Immature natural killer cell (primary cell): Measurements from ENCODE around the gene SBK3. TPM values are rescaled to one million over a fixed set of nuclear protein-coding genes. Genes with fewer than 3 reads are reported as not detected.
"Not testable (repeated sequence)": the region's sequence is repeated elsewhere in the genome, so short reads cannot be mapped to it uniquely, and the experiment has no call there.

Experiments
- DNase-seq, 3 donors: peaks; one replicate each; pipeline ENCODE4 v3.0.0; 2022; ENCODE audit warnings: mixed read lengths in 1 of 3
- H3K27ac Mint-ChIP-seq, 6 donors: one replicate each; pipeline ENCODE4 v1.8.0; 2020; ENCODE audit warnings: mixed read lengths in 6 of 6, mild to moderate bottlenecking in 5 of 6, inconsistent platforms in 4 of 6, moderate library complexity in 3 of 6
- H3K27me3 Mint-ChIP-seq, 3 donors: one replicate each; pipeline ENCODE4 v1.8.0; 2020 to 2021; ENCODE audit warnings: low read depth in 3 of 3, mild to moderate bottlenecking in 3 of 3, mixed read lengths in 3 of 3, moderate library complexity in 3 of 3, inconsistent platforms in 1 of 3
- H3K36me3 Mint-ChIP-seq, 3 donors: one replicate each; pipeline ENCODE4 v1.8.0; 2020; ENCODE audit warnings: mixed read lengths in 3 of 3, inconsistent platforms in 2 of 3, mild to moderate bottlenecking in 2 of 3
- H3K4me1 Mint-ChIP-seq, 2 donors: one replicate each; pipeline ENCODE4 v1.8.0; 2020; ENCODE audit warnings: inconsistent platforms in 2 of 2, mild to moderate bottlenecking in 2 of 2, mixed read lengths in 2 of 2, moderate library complexity in 1 of 2
- H3K4me3 Mint-ChIP-seq, 5 donors: one replicate each; pipeline ENCODE4 v1.8.0; 2020; ENCODE audit warnings: mild to moderate bottlenecking in 5 of 5, mixed read lengths in 5 of 5, inconsistent platforms in 3 of 5, moderate library complexity in 3 of 5
- H3K9me3 Mint-ChIP-seq, 6 donors: one replicate each; pipeline ENCODE4 v1.8.0; 2020; ENCODE audit warnings: mild to moderate bottlenecking in 6 of 6, mixed read lengths in 6 of 6, inconsistent platforms in 4 of 6, moderate library complexity in 3 of 6
- polyA plus RNA-seq, 3 donors: library from polyadenylated mRNA; unstranded; fragments of 300-500 nt; fragmentation: Illumina TruSeq; gene quantifications; one replicate each; pipeline ENCODE4 v1.2.3, GENCODE V29; 2021

SBK3 gene
- polyA plus RNA-seq, 3 donors from 2014 or later = not detected

DNA sequence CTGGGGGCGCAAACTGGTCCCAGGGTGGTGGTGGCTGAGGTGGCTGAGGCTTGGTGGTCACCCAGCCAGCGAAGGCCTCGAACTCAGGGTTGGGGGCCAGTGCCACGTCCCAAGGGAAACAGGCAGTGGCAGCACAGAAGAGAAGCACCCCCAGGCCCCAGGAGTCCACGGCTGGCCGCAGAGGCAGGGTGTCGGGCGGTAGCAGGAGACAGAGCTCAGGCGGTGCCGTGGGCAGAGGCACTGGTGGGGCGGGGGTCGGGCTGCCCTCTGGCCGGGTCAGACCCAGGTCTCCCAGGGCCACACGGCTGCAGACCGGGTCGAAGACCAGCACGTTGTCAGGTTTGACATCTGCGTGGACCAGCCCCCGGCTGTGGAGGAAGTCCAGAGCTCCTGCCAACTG, 4.3 kb downstream of the SBK3 start:
- Mint-ChIP-seq H3K4me1 (no peaks in the 10 kb centered on the region), H3K27ac (no peak overlapping the region), H3K4me3 (no peak overlapping the region), H3K36me3 (no peaks in the 10 kb centered on the region), H3K27me3 (peaks cover 2 to 9% (median 4%) of the 10 kb centered on the region in 3 donors), H3K9me3 (no peaks in the 10 kb centered on the region)
- no peak for DNase-seq

DNA sequence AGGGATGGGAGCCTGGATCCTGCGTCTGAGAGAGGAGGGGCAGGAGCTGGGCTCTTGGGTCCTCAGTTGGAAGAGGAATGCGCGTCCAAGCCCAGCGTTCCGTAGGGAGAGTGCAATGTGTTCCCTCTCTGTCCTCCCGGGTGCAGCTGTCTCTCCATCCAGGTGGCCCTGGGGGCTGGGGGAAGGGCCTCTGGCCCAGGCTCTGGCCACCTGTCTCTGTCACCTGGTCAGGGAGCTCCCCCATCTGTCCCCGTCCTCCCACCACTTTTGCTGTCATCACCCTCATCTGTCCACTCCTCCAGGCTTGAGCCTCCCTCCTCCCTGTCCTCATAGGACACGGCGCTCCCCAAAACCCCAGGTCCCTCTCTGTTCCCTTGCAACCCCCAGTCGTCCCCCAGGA, 4.7 kb downstream of the SBK3 start:
- H3K27me3 Mint-ChIP-seq = peaks cover under 1 to 7% (median 3%) of the 10 kb centered on the region in 3 donors
- no peak overlapping the region for H3K27ac Mint-ChIP-seq
- H3K4me1 Mint-ChIP-seq = no peaks in the 10 kb centered on the region
- no peak overlapping the region for H3K4me3 Mint-ChIP-seq
- no peaks in the 10 kb centered on the region for H3K36me3 Mint-ChIP-seq
- no peak for DNase-seq
- H3K9me3 Mint-ChIP-seq = no peaks in the 10 kb centered on the region

DNA sequence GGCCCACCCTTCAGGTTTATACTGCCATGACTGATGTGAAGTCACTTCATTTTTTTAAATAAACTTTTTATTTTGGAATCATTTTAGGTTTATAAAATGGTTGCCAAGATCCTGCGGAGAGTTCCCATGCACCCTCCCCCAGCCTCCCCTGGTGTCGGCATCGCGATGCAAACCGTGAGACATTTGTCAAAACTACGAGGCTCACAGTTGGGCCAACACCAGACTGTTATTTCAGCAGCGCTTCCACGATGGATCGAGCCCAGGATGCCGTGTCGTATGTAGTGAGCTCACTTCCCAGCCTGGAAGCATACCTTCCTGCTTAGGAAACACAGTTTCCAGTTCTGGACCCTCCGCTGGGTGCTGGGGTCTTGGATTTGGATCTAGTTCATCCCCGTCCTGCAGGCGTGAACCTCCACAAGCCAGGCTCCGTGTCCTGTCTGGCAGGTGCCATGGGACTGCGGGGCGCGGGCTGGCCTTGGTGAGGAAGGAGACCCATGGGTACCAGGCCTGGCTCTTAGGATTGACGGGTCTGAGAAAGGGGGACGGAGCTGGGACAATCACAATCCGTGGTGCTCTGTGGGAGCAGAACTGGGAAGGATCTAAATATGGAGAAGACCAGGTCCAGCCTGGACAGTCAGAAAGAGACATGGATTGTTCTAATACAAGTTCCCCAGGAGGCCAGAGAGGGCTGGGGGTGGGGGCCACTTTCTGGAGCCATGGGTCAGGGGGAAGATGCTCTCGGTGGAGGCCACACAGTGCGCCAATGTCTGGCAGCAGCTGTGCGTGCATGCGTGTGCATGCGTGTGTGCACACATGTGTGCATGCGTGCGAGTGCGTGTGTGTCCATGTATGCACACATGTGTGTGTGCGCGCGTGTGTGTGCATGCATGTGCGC, 6.0 kb downstream of the SBK3 start:
- Mint-ChIP-seq H3K36me3 (no peaks in the 10 kb centered on the region), H3K27me3 (peaks cover 0 to 4% (median 3%) of the 10 kb centered on the region in 3 donors), H3K27ac (no peak overlapping the region), H3K4me1 (no peaks in the 10 kb centered on the region), H3K9me3 (no peaks in the 10 kb centered on the region), H3K4me3 (no peak overlapping the region)
- no peak for DNase-seq

DNA sequence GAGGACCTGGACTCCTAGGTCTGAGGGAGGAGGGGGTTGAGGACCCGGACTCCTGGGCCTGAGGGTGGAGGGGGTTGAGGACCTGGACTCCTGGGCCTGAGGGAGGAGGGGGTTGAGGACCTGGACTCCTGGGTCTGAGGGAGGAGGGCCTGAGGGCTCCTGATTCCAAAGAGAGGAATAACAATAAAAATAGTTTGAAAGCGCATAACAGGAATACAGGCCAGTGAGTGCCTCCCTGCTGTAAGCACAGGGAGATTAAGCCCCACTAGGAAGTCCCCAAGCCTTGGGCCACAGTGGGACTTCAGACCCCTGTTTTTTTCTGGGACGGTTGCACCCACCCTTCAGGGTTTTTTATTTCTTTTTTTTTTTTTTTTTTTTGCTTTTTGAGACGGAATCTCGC, 7.2 kb downstream of the SBK3 start:
- Mint-ChIP-seq H3K4me3 (no peak overlapping the region), H3K9me3 (no peaks in the 10 kb centered on the region), H3K36me3 (no peaks in the 10 kb centered on the region), H3K27me3 (peaks cover 0 to 4% (median 3%) of the 10 kb centered on the region in 3 donors), H3K27ac (no peak overlapping the region), H3K4me1 (no peaks in the 10 kb centered on the region)
- no peak for DNase-seq

DNA sequence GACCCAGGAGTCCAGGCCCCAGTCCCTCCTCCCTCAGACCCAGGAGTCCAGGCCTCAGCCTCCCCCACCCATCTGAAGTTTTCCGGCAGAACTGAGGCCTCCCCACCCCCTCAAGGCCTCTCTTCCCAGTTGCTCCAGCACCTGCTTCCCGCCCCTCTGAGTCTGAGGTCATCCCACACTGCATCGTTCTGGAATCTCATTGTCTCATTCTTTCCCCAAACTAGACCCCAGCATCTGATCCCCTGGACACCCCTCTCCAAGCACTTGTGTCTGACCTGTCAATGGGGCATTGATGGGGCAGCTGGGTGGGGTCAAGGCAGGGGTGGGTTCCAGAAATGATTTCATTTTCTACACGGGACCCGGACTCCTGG, 7.6 kb downstream of the SBK3 start:
- H3K4me3 Mint-ChIP-seq = no peak overlapping the region
- H3K4me1 Mint-ChIP-seq = no peaks in the 10 kb centered on the region
- DNase-seq = no peak
- H3K9me3 Mint-ChIP-seq = no peaks in the 10 kb centered on the region
- H3K27me3 Mint-ChIP-seq = peaks cover 0 to 4% (median 4%) of the 10 kb centered on the region in 3 donors
- H3K27ac Mint-ChIP-seq = no peak overlapping the region
- H3K36me3 Mint-ChIP-seq = no peaks in the 10 kb centered on the region

DNA sequence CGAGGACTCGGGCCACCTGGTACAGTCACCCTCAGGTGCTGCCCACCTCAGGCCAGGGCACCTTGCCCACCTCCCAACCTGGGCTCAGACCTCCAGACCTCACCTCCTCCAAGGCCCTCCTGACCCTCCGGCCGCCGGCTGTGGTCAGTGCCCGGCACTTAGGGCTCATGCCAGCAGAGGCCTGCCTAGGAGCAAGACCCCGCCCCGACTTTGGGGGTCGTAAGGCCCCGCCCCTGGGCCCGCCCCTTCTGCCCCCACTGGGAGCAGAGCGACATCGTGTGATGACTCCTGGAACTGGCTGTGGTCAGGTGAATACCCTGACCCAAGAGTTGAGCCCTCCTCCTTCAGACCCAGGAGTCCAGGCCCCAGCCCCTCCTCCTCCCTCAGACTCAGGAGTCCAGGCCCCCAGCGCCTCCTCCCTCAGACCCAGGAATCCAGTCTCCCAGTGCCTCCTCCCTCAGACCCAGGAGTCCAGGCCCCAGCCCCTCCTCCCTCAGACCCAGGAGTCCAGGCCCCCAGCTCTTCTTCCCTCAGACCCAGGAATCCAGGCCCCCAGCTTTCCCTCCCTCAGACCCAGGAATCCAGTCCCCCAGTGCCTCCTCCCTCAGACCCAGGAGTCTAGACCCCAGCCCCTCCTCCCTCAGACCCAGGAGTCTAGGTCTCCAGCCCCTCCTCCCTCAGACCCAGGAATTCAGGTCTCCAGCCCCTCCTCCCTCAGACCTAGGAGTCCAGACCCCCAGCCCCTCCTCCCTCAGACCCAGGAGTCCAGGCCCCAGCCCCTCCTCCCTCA, 8.2 kb downstream of the SBK3 start, which contains the start of gene SBK2:
SBK2 (minus strand) TSS at position 183 of the 790 bp plus-strand sequence. CDS start 839 bp downstream, outside the sequence.
- Mint-ChIP-seq H3K4me1 (no peaks in the 10 kb centered on the region), H3K4me3 (no peak within 1 kb of the TSS), H3K36me3 (no peaks in the 10 kb centered on the region), H3K27me3 (peaks cover 0 to 4% (median 4%) of the 10 kb centered on the region in 3 donors), H3K27ac (no peak within 1 kb of the TSS), H3K9me3 (no peaks in the 10 kb centered on the region)
- no peak for DNase-seq

DNA sequence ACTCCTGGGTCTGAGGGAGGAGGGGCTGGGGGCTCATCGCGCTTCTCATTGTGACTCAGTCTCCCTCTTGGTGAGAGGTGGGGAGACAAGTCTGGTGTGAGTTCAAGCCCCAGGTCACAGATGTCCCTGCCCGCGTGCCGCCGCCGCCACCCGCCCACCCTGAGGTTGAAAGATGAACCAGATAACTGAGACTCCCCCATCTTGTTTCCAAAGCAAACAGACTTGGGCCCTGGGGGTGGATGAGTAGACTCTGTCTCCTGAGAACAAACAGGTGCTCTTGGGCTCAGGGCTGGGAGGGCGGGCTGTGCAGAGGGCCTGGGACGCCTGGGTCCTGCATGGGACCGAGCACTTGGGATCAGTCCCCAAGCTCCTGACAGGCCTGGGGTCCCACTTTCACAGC, 9.0 kb downstream of the SBK3 start:
- Mint-ChIP-seq H3K36me3 (no peaks in the 10 kb centered on the region), H3K4me1 (no peaks in the 10 kb centered on the region), H3K4me3 (no peak overlapping the region), H3K27me3 (peaks cover 0 to 4% (median 4%) of the 10 kb centered on the region in 3 donors), H3K27ac (no peak overlapping the region), H3K9me3 (no peaks in the 10 kb centered on the region)
- no peak for DNase-seq

DNA sequence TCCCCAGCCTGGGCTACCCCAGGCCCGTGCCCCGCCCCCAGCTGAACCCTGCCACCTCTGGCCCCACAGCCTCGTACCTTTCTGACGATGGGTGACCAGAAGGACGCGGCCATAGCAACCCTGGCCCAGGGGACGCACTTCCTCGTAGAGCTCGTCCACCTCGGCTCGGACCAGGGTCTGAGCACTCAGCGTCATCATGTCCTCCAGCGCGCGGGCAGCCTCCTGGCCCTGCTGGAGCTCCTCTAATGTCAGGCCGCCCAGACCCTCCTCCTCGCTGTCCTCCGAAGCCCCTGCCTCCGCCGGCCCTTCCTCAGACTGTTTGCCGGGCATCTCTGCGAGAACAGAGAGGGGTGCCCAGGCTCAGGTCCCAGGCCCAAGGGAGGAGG, 9.4 kb downstream of the SBK3 start:
- Mint-ChIP-seq H3K9me3 (no peaks in the 10 kb centered on the region), H3K4me1 (no peaks in the 10 kb centered on the region), H3K27me3 (peaks cover 0 to 4% (median 4%) of the 10 kb centered on the region in 3 donors), H3K4me3 (no peak overlapping the region), H3K36me3 (no peaks in the 10 kb centered on the region), H3K27ac (no peak overlapping the region)
- DNase-seq = no peak

DNA sequence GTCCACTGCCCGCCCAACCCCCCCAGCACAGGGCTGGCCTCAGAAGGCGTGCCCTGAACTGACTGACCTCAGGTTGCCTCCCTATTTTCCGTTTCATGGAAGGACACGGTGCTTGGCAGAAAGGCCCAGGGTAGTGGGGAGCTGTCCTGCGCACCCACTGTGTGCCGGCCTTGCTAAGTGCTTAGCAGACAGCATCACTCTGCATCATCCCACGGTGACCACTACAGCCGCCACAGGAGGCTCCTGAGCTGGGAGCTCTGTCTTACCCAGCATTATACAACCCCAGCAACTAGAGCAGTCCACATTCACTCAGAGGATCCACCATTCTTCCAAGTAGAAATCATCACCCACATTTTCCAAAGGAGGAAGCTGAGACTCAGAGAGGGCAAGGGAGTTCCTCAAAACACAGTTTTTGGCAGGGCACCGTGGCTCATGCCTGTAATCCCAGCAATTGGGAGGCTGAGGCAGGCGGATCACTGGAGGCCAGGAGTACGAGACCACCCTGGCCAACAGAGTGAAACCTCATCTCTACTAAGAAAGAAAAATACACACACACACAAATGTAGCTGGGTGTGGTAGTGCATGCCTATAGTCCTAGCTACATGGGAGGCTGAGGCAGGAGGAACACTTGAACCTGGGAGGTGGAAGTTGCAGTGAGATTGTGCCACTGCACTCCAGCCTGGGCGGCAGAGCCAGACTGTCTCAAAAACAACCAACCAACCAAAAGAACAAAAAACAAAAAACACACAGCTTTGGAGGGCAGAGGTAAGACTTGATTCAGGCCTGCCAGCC, 10.0 kb downstream of the SBK3 start:
- Mint-ChIP-seq H3K36me3 (no peaks in the 10 kb centered on the region), H3K27me3 (peaks cover 0 to 4% (median 4%) of the 10 kb centered on the region in 3 donors), H3K27ac (peak overlapping the region in 1 of 6 donors; percentile 22), H3K9me3 (no peaks in the 10 kb centered on the region), H3K4me3 (no peak overlapping the region), H3K4me1 (no peaks in the 10 kb centered on the region)
- no peak for DNase-seq

DNA sequence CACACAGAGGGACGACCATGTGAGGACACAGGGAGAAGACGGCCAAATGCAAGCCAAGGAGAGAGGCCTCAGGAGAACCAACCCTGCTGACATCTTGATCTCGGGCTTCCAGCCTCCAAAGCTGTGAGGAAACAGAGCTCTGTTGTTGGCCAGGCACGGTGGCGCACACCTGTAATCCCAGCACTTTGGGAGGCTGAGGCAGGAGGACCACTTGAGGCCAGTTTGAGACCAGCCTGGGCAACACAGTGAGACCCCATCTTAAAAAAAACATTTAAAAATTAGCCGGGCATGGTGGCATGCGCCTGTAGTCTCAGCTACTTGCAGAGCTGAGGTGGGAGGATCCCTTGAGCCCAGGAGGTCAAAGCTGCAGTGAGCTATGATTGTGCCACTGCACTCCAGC, 11.1 kb downstream of the SBK3 start:
- not testable (repeated sequence) for H3K9me3 Mint-ChIP-seq, H3K4me3 Mint-ChIP-seq, H3K27me3 Mint-ChIP-seq, H3K4me1 Mint-ChIP-seq, DNase-seq, H3K27ac Mint-ChIP-seq, H3K36me3 Mint-ChIP-seq

DNA sequence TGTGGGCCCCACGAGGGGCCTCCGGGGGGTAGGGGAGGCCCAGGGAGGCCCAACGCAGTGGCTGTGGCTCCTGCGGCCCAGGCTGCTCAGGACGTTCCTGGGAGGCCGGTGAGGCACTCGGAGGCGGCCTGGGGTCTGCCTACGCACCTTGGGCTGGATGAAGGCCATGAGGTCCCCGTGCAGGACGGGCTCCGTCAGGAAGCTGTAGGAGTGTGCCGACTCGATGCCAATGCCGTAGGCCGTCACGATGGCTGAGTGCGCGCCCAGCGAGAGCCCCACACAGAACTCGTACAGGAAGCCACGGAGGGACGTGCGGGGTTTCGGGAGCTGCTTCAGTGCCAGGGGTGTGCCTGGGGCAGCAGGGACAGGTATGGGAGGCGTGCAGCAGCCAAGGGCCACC, 14.3 kb downstream of the SBK3 start:
- Mint-ChIP-seq H3K4me3 (no peak overlapping the region), H3K27ac (no peak overlapping the region), H3K4me1 (no peaks in the 10 kb centered on the region), H3K36me3 (no peaks in the 10 kb centered on the region), H3K9me3 (no peaks in the 10 kb centered on the region), H3K27me3 (peaks cover 0 to 4% (median 4%) of the 10 kb centered on the region in 3 donors)
- DNase-seq = no peak

DNA sequence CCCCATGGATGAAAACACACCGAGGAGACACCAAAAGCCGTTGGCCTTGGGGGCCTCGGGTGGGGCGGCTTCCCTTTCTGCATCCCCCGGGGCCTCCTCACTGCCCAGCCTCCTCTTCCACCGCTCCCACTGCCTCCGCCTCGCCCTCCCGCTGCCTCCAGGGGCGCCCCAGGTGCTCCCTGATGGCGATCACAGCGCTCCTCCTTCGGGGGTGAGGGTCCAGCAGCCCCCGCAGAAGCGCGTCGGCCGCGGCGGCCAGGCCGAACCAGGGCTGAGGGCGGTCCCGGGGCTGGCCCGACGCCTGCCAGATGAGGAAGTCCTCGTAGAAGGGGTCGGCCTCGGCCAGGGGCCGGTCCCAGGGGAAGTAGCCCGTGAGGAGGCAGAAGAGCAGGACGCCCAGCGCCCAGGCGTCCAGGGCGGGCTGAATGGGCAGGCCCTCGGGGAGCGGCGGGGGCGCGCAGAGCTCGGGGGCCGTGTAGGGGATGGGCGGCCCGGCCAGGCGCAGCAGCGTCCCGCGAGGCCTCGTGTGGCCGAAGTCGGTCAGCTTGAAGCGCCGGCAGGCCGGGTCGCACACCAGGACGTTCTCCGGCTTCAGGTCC, 15.6 kb downstream of the SBK3 start:
- H3K9me3 Mint-ChIP-seq = no peaks in the 10 kb centered on the region

DNA sequence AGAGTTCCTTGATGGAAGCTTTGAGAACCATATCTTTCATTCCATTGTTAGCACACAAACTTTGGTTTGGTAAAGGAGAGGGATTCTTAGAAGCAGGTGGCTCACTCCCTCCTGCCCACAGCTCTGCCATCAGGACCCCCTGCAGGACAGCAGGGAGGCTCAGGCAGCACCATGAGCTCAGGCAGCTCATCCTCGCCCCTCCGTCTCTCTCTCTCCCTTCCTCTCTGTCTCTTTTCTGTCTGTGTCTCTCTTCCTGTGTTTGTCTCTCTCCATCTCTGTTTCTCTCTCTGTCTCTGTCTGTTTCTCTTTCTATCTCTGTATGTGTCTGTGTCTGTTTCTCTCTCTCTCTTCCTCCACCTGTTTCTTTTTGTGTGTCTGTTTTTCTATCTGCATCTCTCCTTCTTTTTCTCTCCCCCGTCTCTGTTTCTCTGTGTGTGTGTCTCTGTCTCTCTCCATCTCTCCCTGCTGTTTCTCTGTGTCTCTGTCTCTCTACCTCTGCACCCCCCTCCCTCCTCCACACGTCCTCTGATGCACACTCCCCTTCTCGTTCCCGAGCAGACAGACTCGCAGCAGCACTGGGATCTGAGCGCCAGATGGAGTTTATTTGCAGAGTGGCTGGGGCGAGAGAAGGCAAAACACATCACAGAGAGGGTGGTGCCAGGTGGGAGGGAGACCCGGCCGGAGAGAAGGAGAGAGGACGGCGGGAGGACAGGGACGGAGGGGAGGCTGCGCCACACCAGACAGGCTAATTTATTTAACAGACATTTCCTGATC, 17.1 kb downstream of the SBK3 start:
- no peak for DNase-seq
- Mint-ChIP-seq H3K4me3 (no peak overlapping the region), H3K9me3 (no peaks in the 10 kb centered on the region), H3K36me3 (no peaks in the 10 kb centered on the region), H3K27ac (no peak overlapping the region), H3K4me1 (no peaks in the 10 kb centered on the region), H3K27me3 (peaks cover 0 to 2% (median 2%) of the 10 kb centered on the region in 3 donors)

More for the DNA sequence above, 15.6 kb downstream of the SBK3 start:
- no peak for DNase-seq
- H3K4me3 Mint-ChIP-seq = no peak overlapping the region
- no peak overlapping the region for H3K27ac Mint-ChIP-seq
- no peaks in the 10 kb centered on the region for H3K36me3 Mint-ChIP-seq
- peaks cover 2 to 4% (median 4%) of the 10 kb centered on the region in 3 donors for H3K27me3 Mint-ChIP-seq
- no peaks in the 10 kb centered on the region for H3K4me1 Mint-ChIP-seq
